HG03097 (cell line): ENCODE data around the gene PRKG1.

Experiments used
- ATAC-seq: cut with Tn5 transposase; IDR thresholded peaks from one replicate; pipeline ENCODE4 v1.9.1; 2021; ENCODE audit not compliant: unreplicated experiment, low FRiP score

PRKG1 gene

GRCh38 chr10:51892965-51893658, 818.8 kb downstream of the PRKG1 start:
- ATAC-seq = peak; percentile 82

- no peak for ATAC-seq
Measured at GRCh38 chr10:51894771-51895578, 820.7 kb downstream of the PRKG1 start.

- ATAC-seq = no peak
Measured at GRCh38 chr10:51896849-51897248, 822.6 kb downstream of the PRKG1 start.

- no peak for ATAC-seq
Measured at GRCh38 chr10:51897560-51897959, 823.3 kb downstream of the PRKG1 start.

- ATAC-seq = no peak
Measured at GRCh38 chr10:51900180-51900579, 825.9 kb downstream of the PRKG1 start.

GRCh38 chr10:51903675-51904074, 829.4 kb downstream of the PRKG1 start:
- ATAC-seq = no peak

GRCh38 chr10:51905032-51905431, 830.7 kb downstream of the PRKG1 start:
- no peak for ATAC-seq

- no peak for ATAC-seq
Measured at GRCh38 chr10:51907361-51907760, 833.1 kb downstream of the PRKG1 start.

- ATAC-seq = no peak
Measured at GRCh38 chr10:51910189-51910588, 835.9 kb downstream of the PRKG1 start.

GRCh38 chr10:51910596-51910995, 836.3 kb downstream of the PRKG1 start:
- ATAC-seq = no peak

- ATAC-seq = no peak
Measured at GRCh38 chr10:51911723-51912122, 837.4 kb downstream of the PRKG1 start.

GRCh38 chr10:51915031-51915542, 840.8 kb downstream of the PRKG1 start:
- ATAC-seq = no peak

- no peak for ATAC-seq
Measured at GRCh38 chr10:51918440-51918839, 844.2 kb downstream of the PRKG1 start.

- ATAC-seq = no peak
Measured at GRCh38 chr10:51918884-51919325, 844.6 kb downstream of the PRKG1 start.

GRCh38 chr10:51920672-51921071, 846.4 kb downstream of the PRKG1 start:
- no peak for ATAC-seq

- no peak for ATAC-seq
Measured at GRCh38 chr10:51924359-51924758, 850.1 kb downstream of the PRKG1 start.

- no peak for ATAC-seq
Measured at GRCh38 chr10:51926337-51926736, 852.0 kb downstream of the PRKG1 start.

GRCh38 chr10:51928162-51928561, 853.9 kb downstream of the PRKG1 start:
- ATAC-seq = no peak

- no peak for ATAC-seq
Measured at GRCh38 chr10:51932530-51932929, 858.2 kb downstream of the PRKG1 start.

- no peak for ATAC-seq
Measured at GRCh38 chr10:51934373-51934772, 860.1 kb downstream of the PRKG1 start.

- no peak for ATAC-seq
Measured at GRCh38 chr10:51935341-51935740, 861.1 kb downstream of the PRKG1 start.
